GM04504 (cell line): ENCODE measurements around the gene PITX3.

Experiments
- DNase-seq: peaks from one replicate; pipeline ENCODE4 v3.0.0-alpha.2; 2012; ENCODE audit warnings: low read depth

Gene PITX3

GRCh38 chr10:102241444-102242117 is at the start of gene PITX3:
PITX3 (minus strand) TSS chr10:102241512; CDS start chr10:102232080, 9,432 bp downstream.
- DNase-seq: peak; percentile 59

- DNase-seq: no peak
Observed at GRCh38 chr10:102289840-102290239, 48.5 kb upstream of the PITX3 start.

GRCh38 chr10:102289356-102289755 is 48.0 kb upstream of the PITX3 start:
- DNase-seq: no peak

- no peak for DNase-seq
Observed at GRCh38 chr10:102287991-102288390, 46.7 kb upstream of the PITX3 start.

GRCh38 chr10:102287538-102287937 is 46.2 kb upstream of the PITX3 start:
- no peak for DNase-seq

- no peak for DNase-seq
Observed at GRCh38 chr10:102286216-102286615, 44.9 kb upstream of the PITX3 start.

GRCh38 chr10:102285133-102285532 is 43.8 kb upstream of the PITX3 start:
- no peak for DNase-seq

- DNase-seq: no peak
Observed at GRCh38 chr10:102284531-102284930, 43.2 kb upstream of the PITX3 start.

GRCh38 chr10:102283890-102284289 is 42.6 kb upstream of the PITX3 start:
- no peak for DNase-seq

GRCh38 chr10:102283488-102283887 is 42.2 kb upstream of the PITX3 start:
- DNase-seq: no peak

- no peak for DNase-seq
Observed at GRCh38 chr10:102281102-102281487, 39.8 kb upstream of the PITX3 start.

- DNase-seq: no peak
Observed at GRCh38 chr10:102280397-102281101, 39.2 kb upstream of the PITX3 start.

GRCh38 chr10:102279104-102279503 is 37.8 kb upstream of the PITX3 start:
- DNase-seq: no peak

GRCh38 chr10:102275343-102275742 is 34.0 kb upstream of the PITX3 start:
- no peak for DNase-seq

- no peak for DNase-seq
Observed at GRCh38 chr10:102274062-102274461, 32.8 kb upstream of the PITX3 start.

GRCh38 chr10:102269017-102269416 is 27.7 kb upstream of the PITX3 start:
- DNase-seq: peak; percentile 28

GRCh38 chr10:102268375-102268888 is 27.1 kb upstream of the PITX3 start:
- DNase-seq: no peak

- DNase-seq: peak; percentile 36
Observed at GRCh38 chr10:102267748-102268147, 26.4 kb upstream of the PITX3 start.

GRCh38 chr10:102266670-102267069 is 25.4 kb upstream of the PITX3 start:
- no peak for DNase-seq

- DNase-seq: no peak
Observed at GRCh38 chr10:102264371-102264770, 23.1 kb upstream of the PITX3 start.

GRCh38 chr10:102262744-102263370 is 21.5 kb upstream of the PITX3 start:
- no peak for DNase-seq

GRCh38 chr10:102261842-102262241 is 20.5 kb upstream of the PITX3 start:
- no peak for DNase-seq

- DNase-seq: no peak
Observed at GRCh38 chr10:102261196-102261595, 19.9 kb upstream of the PITX3 start.
